Pulmonary artery endothelial cell (primary cell): Measurements from ENCODE around the gene HECTD1. TPM values are rescaled to one million over a fixed set of nuclear protein-coding genes. Genes with fewer than 3 reads are reported as not detected.
"Not testable (repeated sequence)": the region's sequence is repeated elsewhere in the genome, so short reads cannot be mapped to it uniquely, and the experiment has no call there.

Experiments
- DNase-seq: peaks from one replicate; pipeline ENCODE4 v3.0.0-alpha.2; 2011; ENCODE audit warnings: low read depth, low spot score
- total RNA-seq: library from RNA; depleted of rRNA; stranded (reverse); fragments of >200 nt; gene quantifications from 2 replicates; pipeline ENCODE4 v1.2.3, GENCODE V29; 2014

The HECTD1 gene
- total RNA-seq, 1 donor from 2014 or later, result 256 TPM

DNA sequence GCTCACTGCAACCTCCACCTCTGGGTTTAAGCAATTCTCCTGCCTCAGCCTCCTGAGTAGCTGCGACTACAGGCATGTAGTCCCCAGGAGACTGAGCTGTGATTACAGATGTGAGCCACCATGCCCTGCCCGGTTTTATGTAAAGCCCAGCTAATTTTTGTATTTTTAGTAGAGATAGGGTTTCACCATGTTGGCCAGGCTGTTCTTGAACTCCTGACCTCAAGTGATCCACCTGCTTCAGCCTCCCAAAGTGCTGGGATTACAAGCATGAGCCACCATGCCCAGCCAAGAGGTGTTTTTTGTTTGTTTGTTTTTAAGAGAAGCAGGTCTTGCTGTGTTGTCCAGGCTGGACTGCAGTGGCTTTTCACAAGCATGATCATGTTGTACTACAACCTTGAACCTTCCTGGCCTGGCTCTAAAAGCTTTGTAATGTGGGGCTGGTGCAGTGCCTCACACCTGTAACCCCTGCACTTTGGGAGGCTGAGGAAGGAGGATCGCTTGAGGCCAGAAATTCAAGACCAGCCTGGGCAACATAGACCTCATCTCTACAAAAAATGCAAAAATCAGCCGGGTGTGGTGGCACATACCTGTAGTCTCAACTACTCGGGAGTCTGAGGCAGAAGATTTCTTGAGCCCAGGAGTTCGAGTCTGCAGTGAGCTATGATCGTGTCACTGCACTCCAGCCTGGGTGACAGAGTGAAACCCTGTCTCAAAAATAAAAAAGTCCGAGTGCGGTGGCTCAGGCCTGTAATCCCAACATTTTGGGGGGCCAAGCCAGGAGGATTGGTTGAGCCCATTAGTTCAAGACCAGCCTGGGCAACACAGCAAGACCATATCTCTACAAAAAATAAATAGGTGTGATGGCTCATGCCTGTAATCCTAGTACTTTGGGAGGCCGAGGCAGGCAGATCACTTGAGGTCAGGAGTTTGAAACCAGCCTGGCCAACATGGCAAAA lies 113.4 kb downstream of the HECTD1 start:
- DNase-seq, result not testable (repeated sequence)

DNA sequence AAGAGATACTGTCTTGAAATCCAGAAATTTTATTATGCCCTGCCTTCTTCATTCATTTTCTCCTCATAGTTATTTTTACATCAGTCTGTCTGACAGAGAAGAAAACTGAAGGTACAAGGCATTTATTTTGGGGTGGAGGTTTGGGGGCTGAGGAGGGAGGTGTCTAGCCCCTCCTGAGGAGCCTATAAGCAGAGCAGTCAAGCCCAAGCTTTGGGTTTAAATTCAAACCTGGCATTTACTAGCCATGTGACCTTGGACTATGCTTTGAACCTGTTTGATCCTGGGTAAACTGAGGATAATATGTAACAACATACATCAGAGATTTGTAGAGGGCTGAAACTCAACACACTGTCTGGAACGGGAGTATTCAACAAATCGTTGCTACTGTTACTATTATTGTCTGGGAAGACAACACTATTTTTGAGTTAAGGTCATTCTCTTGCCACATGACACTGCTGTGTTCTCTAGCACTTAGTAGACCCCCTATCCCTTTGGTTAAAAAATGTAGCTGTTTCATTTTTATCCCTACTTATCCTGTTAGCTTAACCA lies 115.4 kb downstream of the HECTD1 start:
- no peak for DNase-seq

- peak; percentile 22 for DNase-seq
Observed at GRCh38 chr14:31090883-31091764, 116.5 kb downstream of the HECTD1 start.

GRCh38 chr14:31086466-31086865 lies 121.1 kb downstream of the HECTD1 start:
- DNase-seq, result not testable (repeated sequence)

- no peak for DNase-seq
Observed at GRCh38 chr14:31085027-31085426, 122.6 kb downstream of the HECTD1 start.

DNA sequence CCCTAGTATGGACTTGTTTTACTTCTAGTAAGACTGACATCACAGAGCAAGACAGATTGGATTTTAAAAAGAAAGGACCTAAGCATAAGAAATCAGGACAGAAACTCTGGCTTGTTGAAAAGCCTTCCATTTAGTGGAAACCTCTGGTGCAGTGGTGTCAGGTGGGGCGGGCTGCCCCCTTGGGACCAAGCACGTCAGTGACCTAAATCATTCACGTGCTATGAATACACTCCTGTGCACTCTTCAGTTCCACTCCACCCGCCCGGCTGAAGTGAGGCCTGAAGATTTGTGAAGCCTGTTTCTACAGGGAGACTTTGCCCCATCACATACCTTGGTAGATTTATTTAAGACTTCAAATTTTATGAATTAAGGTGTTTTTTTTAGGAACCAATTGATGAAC lies 123.2 kb downstream of the HECTD1 start:
- DNase-seq, result no peak

- DNase-seq, result no peak
Observed at GRCh38 chr14:31083781-31084180, 123.8 kb downstream of the HECTD1 start.

GRCh38 chr14:31080484-31080883 lies 127.1 kb downstream of the HECTD1 start:
- DNase-seq, result no peak

DNA sequence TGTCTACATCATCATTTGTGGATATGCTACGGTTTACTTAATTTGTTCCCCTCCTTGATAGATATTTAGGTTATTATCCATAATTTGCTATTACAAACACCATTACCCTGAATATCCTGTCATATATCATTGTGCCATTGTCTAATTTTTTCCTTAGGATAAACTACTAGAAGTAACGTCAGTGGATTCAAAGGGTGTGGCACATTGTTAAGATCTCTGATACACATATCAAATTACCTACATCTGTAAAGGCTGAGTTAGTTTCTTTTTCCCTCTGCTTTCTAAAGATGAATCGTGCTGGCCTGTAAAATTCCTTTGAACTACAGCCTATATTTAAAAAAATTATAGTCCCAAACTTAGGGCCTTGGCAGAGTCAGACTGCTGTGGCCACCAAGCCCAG lies 127.5 kb downstream of the HECTD1 start:
- DNase-seq, result no peak

GRCh38 chr14:31078766-31079165 lies 128.8 kb downstream of the HECTD1 start:
- no peak for DNase-seq

GRCh38 chr14:31075144-31075543 lies 132.4 kb downstream of the HECTD1 start:
- DNase-seq, result no peak

DNA sequence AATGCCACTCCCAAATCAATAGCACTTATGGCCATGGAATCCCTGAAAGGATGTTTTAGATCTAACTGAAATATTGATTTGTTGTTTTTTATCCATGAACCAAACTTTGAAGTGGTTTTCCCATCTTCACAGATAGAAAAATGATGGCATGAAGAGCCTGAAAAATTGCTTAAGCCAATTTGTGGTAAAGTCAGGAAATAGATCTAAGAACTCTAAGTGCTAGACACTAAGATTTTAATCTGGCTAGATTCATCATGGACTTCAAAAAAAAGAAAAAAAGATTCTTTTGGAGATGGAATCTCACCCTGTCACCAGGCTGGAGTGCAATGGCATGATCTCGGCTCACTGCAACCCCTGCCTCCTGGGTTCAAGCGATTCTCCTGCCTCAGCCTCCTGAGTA lies 136.4 kb downstream of the HECTD1 start:
- no peak for DNase-seq

DNA sequence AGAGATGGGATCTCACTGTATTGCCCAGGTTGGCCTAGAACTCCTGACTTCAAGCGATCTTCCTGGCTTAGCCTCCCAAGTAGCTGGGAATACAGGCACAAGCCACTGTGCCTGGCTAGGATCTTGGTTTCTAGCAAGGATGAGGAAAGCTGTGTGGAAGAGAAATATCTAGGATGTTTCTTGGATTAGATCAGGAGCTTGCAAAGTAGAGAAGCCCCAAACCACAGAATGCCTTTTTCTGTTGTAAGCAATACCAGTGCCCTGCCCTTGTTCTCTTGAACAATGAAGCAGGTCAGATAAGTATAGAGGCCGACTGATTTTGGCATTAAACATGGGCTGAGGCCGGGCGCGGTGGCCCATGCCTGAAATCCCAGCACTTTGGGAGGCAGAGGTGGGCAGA lies 137.2 kb downstream of the HECTD1 start:
- DNase-seq, result no peak

- no peak for DNase-seq
Observed at GRCh38 chr14:31069343-31069742, 138.2 kb downstream of the HECTD1 start.

- no peak for DNase-seq
Observed at GRCh38 chr14:31068235-31068634, 139.4 kb downstream of the HECTD1 start.

DNA sequence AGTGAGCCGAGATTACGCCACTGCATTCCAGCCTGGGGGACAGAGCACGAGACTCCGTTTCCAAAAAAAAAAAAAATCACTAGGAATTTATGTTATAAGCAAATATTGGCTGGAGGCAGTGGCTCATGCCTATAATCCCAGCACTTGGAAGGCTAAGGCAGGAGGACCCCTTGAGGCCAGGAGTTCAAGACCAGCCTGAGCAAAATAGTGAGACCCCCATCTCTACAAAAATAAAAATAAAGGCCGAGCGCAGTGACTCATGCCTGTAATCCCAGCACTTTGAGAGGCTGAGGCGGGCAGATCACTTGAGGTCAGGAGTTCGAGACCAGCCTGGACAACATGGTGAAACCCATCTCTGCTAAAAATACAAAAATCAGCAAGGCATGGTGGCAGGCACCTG lies 144.7 kb downstream of the HECTD1 start:
- not testable (repeated sequence) for DNase-seq

DNA sequence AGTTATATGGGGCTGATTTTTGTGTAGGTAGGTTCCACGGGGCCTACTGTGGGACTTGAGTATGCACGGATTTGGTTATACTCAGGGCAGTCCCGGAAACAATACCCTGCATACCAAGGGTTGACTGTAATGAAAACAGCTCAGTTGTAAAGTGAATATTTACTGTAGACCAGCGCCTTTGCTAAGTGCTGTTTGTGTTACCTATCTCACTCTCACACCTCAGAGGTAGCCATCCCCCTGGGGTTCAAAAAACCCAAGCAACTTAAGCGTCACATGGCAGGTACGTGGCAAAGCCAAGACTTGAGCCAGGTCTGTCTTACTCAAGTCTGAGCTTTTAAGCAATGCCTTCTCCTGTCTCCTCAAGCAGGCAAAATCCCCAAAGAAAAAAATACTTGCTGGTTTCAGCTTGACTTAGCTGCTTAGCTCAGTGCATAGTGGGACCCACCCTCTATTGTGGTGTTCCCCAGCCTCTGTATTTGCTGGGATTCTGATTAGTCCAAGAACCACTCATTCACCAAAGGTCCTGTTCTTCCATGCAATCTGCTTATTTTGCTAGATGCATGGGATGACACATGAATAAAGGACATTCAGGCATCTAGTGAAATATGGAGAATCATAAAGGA lies 147.2 kb downstream of the HECTD1 start:
- DNase-seq, result no peak

DNA sequence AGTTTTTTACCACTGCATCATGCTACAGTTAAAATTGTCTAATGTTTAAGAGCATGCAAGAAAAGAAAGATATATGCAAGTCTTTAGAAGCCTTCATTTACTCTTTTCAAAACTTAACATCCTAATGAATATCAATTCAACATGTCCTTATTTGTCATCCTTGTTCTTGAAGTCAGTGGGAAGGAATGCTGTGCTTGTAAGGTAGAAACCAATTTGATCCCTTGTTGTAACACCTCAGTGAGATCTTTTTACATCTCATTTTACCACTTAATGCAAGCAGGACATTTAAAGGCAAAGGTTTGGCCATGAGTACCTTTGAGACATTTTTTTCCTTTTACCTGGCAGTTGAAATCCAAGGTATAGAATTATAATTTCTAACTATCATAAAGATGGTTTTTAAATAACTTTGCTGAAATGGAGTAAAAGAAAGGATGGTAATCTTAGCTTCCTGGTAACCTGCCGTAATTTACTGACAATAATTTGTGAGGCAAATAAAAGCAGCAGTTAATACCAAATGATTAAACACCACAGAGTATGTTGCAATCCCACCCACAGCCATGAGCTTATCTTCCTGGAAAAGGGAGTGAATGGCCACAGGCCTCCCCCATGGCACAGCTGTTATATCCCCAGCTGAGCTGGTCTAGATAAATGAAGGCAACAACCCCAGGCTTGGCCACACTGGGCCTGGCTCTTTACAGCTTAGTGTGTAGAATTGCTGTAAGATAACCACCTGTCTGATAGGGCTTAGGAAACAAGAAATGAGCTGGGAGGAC lies 148.3 kb downstream of the HECTD1 start:
- DNase-seq, result no peak

DNA sequence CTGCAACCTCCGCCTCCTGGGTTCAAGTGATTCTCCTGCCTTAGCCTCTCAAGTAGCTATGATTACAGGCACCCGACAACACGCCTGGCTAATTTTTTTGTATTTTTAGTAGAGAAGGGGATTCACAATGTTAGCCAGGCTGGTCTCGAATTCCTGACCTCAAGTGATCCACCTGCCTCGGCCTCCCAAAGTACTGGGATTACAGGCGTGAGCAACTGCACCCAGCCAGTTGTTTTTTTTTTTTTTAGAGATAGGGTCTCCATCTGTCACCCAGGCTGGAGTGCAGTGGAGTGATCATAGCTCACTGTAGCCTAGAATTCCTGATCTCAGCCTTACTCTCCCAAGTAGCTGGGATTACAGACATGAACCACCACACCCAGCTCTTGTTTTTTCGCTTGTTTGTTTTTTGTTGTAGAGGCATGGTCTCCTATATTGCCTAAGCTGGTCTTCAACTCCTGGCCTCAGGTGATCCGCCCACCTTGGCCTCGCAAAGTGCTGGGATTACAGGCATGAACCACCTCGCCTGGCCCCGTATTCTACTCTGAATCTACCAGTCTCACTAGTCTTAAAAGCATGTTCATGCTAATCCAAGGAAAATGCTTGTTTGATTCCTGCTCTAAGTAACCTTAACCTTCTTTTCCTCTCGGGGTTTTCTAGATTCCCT lies 149.8 kb downstream of the HECTD1 start:
- no peak for DNase-seq

- no peak for DNase-seq
Observed at GRCh38 chr14:31057035-31057434, 150.6 kb downstream of the HECTD1 start.
